Suprapubic skin (tissue), 4 donors: ENCODE data around the gene ALG12.
A peak's percentile ranks its signal among the peaks of the same experiment; 100 is the strongest.

Source experiments
- POLR2A ChIP-seq, 2 donors: fragments of 450-650 bp; IDR thresholded peaks; one replicate each; pipeline ENCODE4 v1.6.1; 2017; ENCODE audit warnings: antibody characterized with exemption in 2 of 2, mild to moderate bottlenecking in 2 of 2, moderate library complexity in 2 of 2
- POLR2AphosphoS5 ChIP-seq, 3 donors: sonication (generic); formaldehyde crosslinking; IDR thresholded peaks; one replicate each; pipeline ENCODE4 v1.6.1; 2017; ENCODE audit warnings: antibody characterized with exemption in 3 of 3
- TF ChIP-seq, protein P1 (sequence below), 2 donors: fragments of 200-600 bp in 1 of 2; fragments of 450-650 bp in 1 of 2; sonication (generic) in 1 of 2; IDR thresholded peaks; one replicate each; pipeline ENCODE4 v1.5.1; 2016 to 2019; ENCODE audit warnings: antibody characterized with exemption in 2 of 2, mild to moderate bottlenecking in 1 of 2, moderate library complexity in 1 of 2

DNA sequence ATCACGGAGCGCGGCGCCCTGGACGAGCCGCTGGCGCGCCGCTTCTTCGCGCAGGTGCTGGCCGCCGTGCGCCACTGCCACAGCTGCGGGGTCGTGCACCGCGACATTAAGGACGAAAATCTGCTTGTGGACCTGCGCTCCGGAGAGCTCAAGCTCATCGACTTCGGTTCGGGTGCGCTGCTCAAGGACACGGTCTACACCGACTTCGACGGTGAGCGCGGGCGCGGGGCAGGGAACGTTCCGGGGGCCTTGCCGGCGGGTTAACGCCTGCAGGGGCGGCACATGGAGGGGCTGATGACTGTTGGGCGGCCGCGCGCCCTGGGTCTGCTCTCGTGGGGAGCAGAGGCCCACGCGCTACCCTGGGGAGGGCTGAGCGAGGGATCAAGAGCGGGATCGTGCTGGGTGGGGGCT is 43.4 kb upstream of the ALG12 start:
- TF ChIP-seq, protein P1, sequence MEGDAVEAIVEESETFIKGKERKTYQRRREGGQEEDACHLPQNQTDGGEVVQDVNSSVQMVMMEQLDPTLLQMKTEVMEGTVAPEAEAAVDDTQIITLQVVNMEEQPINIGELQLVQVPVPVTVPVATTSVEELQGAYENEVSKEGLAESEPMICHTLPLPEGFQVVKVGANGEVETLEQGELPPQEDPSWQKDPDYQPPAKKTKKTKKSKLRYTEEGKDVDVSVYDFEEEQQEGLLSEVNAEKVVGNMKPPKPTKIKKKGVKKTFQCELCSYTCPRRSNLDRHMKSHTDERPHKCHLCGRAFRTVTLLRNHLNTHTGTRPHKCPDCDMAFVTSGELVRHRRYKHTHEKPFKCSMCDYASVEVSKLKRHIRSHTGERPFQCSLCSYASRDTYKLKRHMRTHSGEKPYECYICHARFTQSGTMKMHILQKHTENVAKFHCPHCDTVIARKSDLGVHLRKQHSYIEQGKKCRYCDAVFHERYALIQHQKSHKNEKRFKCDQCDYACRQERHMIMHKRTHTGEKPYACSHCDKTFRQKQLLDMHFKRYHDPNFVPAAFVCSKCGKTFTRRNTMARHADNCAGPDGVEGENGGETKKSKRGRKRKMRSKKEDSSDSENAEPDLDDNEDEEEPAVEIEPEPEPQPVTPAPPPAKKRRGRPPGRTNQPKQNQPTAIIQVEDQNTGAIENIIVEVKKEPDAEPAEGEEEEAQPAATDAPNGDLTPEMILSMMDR (IDR thresholded peaks at IDR 0.05): no peak
- TF ChIP-seq POLR2A (IDR thresholded peaks at IDR 0.05) (no peak), POLR2AphosphoS5 (IDR thresholded peaks at IDR 0.05) (peak in 1 of 3 donors; percentile 9)
